ENCODE results near the gene SLC35F6.

SLC35F6 gene, protein sequence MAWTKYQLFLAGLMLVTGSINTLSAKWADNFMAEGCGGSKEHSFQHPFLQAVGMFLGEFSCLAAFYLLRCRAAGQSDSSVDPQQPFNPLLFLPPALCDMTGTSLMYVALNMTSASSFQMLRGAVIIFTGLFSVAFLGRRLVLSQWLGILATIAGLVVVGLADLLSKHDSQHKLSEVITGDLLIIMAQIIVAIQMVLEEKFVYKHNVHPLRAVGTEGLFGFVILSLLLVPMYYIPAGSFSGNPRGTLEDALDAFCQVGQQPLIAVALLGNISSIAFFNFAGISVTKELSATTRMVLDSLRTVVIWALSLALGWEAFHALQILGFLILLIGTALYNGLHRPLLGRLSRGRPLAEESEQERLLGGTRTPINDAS

GRCh38 chr2:26764078-26764887 lies at the start of gene SLC35F6:
TSS of gene SLC35F6 (plus strand) at chr2:26764284. CDS start at chr2:26764350, 66 bp downstream.
- DNase-seq (ENCODE audit: low read depth), result peak; percentile 30
- TF ChIP-seq CTCF (IDR thresholded peaks at IDR 0.05; ENCODE audit: control insufficient read depth, extremely low read depth, insufficient read depth), result no peak
- peak within 1 kb of the TSS; percentile 93 for H3K4me3 ChIP-seq (ENCODE audit: low read depth, low read length)

- no peak for DNase-seq (ENCODE audit: low read depth)
- TF ChIP-seq CTCF (IDR thresholded peaks at IDR 0.05; ENCODE audit: control insufficient read depth, extremely low read depth, insufficient read depth), result no peak
- no peak overlapping the region for H3K4me3 ChIP-seq (ENCODE audit: low read depth, low read length)
Measured at GRCh38 chr2:26715528-26716270, 48.4 kb upstream of the SLC35F6 start.

DNA sequence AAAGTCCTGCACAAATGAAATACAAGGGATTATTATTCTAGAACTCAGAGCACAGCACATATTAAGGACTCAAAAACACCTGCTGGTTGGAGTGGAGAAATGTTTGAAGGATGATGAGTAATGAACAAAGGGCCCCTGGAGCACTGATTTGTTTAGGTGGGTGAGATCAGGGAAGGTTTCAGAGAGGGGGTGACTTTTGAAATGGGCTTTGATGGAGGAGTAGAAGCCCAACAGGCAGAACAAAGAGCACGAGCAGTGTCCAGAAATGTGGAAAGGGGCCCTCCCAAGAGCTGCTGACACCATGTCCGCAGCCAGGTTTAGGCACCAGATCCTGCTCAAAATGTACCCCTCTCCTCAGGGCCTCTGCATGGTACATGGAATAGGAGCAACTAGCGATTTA lies 47.7 kb upstream of the SLC35F6 start:
- DNase-seq (ENCODE audit: low read depth), result no peak
- H3K4me3 ChIP-seq (ENCODE audit: low read depth, low read length), result no peak overlapping the region
- no peak for TF ChIP-seq CTCF (IDR thresholded peaks at IDR 0.05; ENCODE audit: control insufficient read depth, extremely low read depth, insufficient read depth)

DNA sequence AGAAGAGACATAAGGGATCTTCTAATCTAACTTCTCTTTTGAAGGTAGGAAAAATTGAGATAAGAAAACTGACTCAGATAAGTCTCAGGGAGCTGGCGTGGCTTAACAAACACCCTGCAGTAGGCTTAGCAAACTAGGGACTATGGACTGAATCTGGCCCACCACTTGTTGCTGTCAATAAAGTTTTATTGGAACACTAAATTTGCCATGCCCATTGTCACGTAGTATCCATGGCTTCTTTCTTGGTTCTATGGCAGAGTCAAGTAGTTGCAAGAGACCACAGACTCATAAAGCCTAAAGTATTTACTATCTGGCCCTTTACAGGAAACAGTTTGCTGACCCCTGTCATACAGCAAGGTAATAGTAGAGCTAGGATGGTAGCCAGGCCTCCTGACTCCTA lies 47.3 kb upstream of the SLC35F6 start:
- no peak for DNase-seq (ENCODE audit: low read depth)
- no peak for TF ChIP-seq CTCF (IDR thresholded peaks at IDR 0.05; ENCODE audit: control insufficient read depth, extremely low read depth, insufficient read depth)
- no peak overlapping the region for H3K4me3 ChIP-seq (ENCODE audit: low read depth, low read length)

GRCh38 chr2:26717362-26717761 lies 46.7 kb upstream of the SLC35F6 start:
- no peak for TF ChIP-seq CTCF (IDR thresholded peaks at IDR 0.05; ENCODE audit: control insufficient read depth, extremely low read depth, insufficient read depth)
- DNase-seq (ENCODE audit: low read depth), result no peak

GRCh38 chr2:26718949-26719686 lies 45.0 kb upstream of the SLC35F6 start:
- TF ChIP-seq CTCF (IDR thresholded peaks at IDR 0.05; ENCODE audit: control insufficient read depth, extremely low read depth, insufficient read depth), result no peak
- no peak for DNase-seq (ENCODE audit: low read depth)
- no peak overlapping the region for H3K4me3 ChIP-seq (ENCODE audit: low read depth, low read length)

More at GRCh38 chr2:26717362-26717761, 46.7 kb upstream of the SLC35F6 start:
- no peak overlapping the region for H3K4me3 ChIP-seq (ENCODE audit: low read depth, low read length)

Data from LNCaP clone FGC (cell line).